ENCODE measurements around the gene C4orf54.

DNA sequence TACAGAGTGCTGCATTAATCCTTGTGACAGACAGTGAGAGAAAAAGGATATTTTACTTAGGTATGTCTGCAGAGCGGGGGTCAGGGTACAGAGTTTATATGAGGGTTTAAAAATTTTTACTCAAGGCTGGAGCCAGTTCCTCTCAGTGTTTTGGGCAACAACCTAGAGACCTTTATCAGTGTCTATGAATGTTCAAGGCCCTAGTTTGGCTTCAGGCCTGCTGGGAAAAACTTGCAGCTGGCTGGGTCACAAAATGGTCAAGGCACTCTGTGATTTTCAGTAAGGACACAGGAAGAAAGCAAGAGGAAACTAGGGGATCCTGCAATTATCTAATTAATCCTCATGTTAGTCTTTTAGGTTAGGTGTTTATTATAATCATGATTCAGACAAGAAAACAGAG lies 10.8 kb upstream of the C4orf54 start:
- TF ChIP-seq CTCF (IDR thresholded peaks at IDR 0.05) (no peak), POLR2A (IDR thresholded peaks at IDR 0.05) (no peak)
